Right lobe of liver (tissue), 4 donors: Measurements from ENCODE around the gene TMEM200A.

Experiments used
- CTCF ChIP-seq, 4 donors: fragments of 200-600 bp in 3 of 4; fragments of 450-650 bp in 1 of 4; IDR thresholded peaks; one replicate each; pipeline versions ENCODE4 v1.5.1 to v1.8.0; 2016 to 2022; ENCODE audit warnings: antibody characterized with exemption in 4 of 4, mild to moderate bottlenecking in 2 of 4
- POLR2A ChIP-seq: fragments of 450-650 bp; IDR thresholded peaks from one replicate; pipeline ENCODE4 v1.6.1; 2017; ENCODE audit warnings: antibody characterized with exemption, mild to moderate bottlenecking
- donor health status: DM: no; HTN: no; CAD: no.
- donor health status: DM: no; HTN: no; CAD: no.
- donor health status: DM: no; HTN: yes; CAD: no.

- TF ChIP-seq CTCF (IDR thresholded peaks at IDR 0.05), result no peak
- TF ChIP-seq POLR2A, result no peak
Measured at GRCh38 chr6:130431346-130431852, 65.6 kb downstream of the TMEM200A start.
